GM21717 (cell line): ENCODE data around the gene NIPBL.
A peak's percentile ranks its signal among the peaks of the same experiment; 100 is the strongest.
"Not testable (repeated sequence)": the region's sequence is repeated elsewhere in the genome, so short reads cannot be mapped to it uniquely, and the experiment has no call there.

Source experiments
- ATAC-seq: cut with Tn5 transposase; IDR thresholded peaks from one replicate; pipeline ENCODE4 v1.9.1; 2021; ENCODE audit warnings: mild to moderate bottlenecking, moderate library complexity; ENCODE audit not compliant: unreplicated experiment

The NIPBL gene

DNA sequence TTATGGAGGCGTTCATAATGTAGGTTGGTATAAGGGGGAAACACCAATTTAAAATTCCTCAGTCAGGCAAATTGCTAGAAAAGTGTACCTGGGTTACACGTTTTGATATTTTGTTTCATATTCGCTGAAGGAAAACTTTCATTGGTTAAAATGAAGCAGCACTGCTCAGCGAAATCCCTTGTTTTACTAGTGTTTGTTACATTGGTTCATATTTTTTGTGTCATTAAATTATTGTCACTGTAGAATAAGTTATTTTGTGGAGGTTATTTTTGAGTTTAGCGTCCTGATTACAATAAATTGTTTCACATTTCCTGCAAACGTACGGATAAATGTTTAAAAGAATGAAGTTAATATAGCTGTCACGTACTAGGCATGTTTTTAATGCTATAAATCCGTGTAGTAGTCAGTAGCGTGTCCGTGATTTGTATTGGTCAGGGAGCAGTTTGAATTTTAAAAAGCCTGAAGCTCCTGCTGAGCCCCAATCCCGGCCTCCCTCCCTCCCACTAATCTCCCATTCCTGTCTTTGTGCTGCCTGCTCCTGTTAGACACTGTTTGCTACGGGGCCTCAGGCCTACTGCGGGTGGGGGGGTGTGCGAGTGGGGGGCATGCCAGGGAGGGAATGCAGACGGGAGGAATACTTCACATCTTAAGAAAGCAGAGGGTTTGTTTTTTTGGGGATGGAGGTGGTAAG, 2.0 kb downstream of the NIPBL start:
- ATAC-seq, result no peak

DNA sequence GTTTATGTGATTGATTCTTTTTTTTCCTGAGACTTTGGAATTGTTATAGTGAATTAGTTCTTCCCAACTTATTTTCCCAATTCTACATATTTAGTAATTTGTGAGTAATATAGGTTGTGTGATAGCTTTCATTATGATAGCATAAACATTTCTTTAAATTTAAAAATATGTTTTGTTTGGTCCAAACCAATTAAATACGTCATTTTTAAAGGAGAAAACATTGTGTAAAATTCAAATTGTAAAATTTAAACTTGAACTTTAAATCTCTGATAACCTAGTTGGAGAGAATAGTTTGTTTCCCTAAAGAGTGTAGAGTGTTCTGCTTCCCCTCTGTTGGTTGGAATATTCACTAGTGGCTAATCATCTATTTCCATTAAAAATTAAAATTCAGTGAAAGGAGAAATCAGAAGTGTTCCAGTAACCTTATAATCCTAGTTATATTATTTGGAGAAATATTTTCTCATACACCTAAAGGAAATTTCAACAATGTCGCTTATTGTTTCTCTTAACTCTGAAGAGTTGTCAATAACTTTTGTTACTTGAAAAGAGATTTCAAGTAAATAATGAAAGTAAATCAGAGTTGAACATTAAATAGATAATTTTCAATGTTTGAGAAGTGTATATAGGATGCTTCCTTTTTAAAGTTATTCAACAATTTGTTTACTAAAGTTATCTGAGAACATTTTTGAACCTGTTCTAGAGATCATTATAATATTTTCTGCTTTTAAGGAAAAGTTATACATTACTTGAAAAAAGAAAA, 2.9 kb downstream of the NIPBL start:
- no peak for ATAC-seq

DNA sequence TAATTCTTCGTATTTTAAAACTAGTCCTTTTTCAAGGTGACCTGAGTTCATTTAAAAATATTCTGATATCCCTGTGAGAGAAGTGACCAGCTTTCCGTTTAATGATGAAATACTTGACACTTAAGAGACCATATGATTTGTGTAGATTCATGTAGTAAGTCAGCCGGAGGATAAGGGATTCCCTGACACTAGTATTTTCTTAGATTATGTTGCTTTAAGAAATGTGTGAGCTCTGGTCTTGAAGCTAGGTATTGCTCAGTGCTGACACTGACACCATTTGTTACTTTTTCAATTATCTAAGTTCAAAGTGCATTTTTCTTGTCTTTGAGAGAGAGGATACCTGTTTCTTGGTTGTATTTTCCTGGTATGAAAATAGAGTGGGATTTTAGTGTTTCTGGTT, 4.2 kb downstream of the NIPBL start:
- ATAC-seq, result no peak

DNA sequence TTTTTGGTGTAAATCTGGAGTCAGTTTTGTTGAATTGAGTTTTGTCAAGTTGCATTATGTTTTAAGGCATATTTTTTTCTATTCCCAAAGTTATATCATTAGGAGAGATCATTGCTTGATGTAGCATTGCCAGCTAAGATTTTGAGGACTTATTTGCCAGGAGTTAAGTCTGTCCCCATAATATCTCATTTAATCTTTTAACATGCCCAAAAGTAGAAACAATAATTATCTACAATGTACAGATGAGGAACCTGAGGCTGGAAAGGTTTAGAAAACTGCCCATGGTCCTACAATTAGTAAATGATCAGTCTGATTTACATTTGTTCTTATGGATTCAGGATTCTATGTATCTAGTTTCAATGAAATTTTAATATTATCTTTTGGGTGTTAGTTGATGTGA, 4.7 kb downstream of the NIPBL start:
- no peak for ATAC-seq

DNA sequence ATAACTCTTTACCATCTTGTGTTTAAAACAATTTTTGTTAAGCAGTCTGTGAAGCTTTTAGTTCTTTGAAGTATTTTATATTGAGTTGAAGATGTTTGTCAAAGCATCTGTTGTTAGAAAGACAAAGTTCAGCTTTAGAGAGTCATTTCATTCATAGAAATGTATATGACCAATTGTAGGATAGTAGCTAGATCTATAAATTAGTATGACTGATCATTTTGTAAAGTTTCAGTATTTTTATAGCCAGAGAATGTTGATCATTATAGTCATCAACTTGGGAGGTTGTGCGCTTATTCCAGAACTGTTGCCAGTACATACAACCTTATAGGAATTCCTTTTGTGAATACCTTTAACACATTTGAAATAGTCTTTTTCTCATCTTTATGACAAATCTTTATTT, 5.2 kb downstream of the NIPBL start:
- no peak for ATAC-seq

DNA sequence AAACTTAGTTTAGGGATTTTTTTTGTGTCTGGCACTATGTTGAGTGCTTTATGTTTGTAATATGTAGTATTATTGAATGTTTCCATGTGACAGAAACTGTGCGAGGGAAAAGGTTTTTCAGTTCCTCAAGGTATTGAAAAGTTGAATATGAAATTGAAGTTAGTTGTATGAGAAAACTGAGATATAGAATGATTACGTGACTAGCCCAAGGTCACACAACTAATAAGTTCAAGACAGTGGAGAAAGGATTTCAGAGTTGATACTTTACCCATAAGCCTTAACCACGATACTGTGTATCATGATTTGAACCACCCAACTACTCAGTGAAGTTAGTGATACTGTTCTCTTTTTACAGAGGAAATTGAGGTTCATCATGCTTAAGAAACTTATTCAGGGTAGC, 5.7 kb downstream of the NIPBL start:
- peak; percentile 37 for ATAC-seq

- ATAC-seq, result no peak
Observed at GRCh38 chr5:36883894-36884462, 7.4 kb downstream of the NIPBL start.

GRCh38 chr5:36885149-36885548, 8.6 kb downstream of the NIPBL start:
- ATAC-seq, result no peak

DNA sequence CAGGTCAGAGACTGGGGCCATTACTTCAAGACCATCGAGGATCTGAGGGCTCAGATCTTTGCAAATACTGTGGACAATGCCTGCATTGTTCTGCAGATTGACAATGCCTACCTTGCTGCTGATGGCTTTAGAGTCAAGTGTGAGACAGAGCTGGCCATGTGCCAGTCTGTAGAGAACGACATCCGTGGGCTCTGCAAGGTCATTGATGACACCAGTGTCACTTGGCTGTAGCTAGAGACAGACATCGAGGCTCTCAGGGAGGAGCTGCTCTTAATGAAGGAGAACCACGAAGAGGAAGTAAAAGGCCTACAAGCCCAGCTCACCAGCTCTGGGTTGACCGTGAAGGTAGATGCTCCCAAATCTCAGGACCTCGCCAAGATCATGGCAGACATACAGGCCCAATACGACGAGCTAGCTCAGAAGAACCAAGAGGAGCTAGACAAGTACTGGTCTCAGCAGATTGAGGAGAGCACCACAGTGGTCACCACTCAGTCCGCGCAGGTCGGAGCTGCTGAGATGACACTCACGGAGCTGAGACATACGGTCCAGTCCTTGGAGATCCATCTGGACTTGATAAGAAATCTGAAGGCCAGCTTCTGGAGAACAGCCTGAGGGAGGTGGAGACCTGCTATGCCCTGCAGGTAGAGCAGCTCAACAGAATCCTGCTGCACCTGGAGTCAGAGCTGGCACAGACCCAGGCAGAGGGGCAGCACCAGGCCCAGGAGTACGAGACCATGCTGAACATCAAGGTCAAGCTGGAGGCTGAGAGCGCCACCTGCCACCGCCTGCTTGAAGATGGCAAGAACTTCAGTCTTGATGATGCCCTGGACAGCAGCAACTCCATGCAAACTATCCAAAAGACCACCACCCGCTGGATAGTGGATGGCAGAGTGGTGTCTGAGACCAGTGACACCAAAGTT, 9.3 kb downstream of the NIPBL start:
- no peak for ATAC-seq

DNA sequence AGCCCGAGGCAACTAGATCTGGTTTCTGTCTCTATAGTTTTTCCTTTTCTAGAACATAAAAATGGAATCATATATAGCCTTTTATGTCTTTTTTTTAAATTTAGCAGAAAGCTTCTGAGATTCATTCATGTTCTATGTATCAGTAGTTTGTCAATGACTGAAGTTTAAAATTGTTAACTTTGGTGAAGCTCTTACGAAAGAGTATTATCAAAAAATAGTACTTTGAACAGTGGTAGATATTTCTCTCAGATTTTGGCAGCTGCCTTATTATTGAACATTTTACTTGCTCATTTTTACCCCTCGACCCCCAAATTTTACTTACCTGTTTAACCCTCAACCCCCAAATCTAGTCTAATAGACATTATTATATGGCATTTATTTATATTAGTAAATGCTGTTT, 10.2 kb downstream of the NIPBL start:
- ATAC-seq, result no peak

DNA sequence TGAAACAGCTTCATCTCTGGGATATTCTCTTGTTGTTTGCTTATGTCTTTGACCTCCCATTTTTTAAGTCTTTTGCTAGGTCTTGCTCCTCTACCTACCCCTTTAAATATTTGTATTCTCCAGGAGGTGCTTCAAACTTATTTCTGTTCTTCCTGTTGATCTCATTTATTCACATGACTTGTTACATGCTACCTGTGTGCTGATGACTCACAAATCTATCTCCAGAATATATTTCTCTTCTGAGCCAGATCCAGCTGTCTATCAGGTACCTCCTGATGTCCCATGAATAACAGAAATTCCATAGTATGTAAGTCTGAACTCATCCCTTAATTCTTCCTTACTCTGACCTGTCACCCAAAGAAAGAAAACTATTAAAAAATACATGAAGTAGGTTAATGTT, 11.0 kb downstream of the NIPBL start:
- ATAC-seq, result no peak

DNA sequence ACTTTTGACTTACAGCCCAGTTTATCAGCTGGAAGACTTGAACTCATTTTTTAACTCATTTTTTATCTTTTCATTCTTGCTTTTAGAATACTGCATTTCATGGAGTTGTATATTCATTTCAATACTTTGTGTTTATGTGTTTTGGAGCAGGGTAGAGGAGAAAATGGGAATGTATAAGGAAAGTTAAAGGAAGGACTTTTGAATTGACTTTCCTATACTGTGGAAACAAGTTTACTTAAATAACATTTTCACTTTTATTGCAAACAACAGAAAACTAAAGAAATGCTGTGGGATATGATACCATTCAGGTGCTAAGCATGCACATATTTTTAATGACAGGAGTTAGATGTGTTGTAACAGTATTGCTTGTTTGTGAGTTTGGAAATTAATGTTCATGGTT, 11.7 kb downstream of the NIPBL start:
- ATAC-seq, result no peak

GRCh38 chr5:36889264-36889663, 12.7 kb downstream of the NIPBL start:
- ATAC-seq, result no peak

GRCh38 chr5:36891266-36891665, 14.7 kb downstream of the NIPBL start:
- ATAC-seq, result no peak

- ATAC-seq, result not testable (repeated sequence)
Observed at GRCh38 chr5:36892085-36892830, 15.7 kb downstream of the NIPBL start.

GRCh38 chr5:36894954-36895353, 18.4 kb downstream of the NIPBL start:
- ATAC-seq, result no peak

DNA sequence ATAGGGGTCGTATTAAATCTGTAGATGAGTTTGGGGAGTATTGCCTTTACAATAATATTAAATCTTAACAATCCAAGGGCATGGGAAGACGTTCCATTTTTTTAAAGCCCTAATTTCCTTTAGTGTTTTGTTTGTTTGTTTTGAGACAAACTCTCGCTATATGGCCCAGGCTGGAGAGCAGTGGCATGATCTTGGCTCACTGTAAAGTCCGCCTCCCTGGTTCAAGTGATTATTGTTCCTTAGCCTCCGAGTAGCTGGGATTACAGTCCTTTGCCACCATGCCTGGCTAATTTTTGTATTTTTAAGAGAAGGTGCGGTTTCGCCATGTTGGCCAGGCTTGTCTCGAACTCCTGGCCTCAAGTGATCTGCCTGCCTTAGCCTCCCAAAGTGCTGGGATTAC, 19.9 kb downstream of the NIPBL start:
- ATAC-seq, result no peak

- ATAC-seq, result no peak
Observed at GRCh38 chr5:36897616-36898015, 21.0 kb downstream of the NIPBL start.

- no peak for ATAC-seq
Observed at GRCh38 chr5:36899860-36900259, 23.3 kb downstream of the NIPBL start.

- no peak for ATAC-seq
Observed at GRCh38 chr5:36900283-36900682, 23.7 kb downstream of the NIPBL start.

DNA sequence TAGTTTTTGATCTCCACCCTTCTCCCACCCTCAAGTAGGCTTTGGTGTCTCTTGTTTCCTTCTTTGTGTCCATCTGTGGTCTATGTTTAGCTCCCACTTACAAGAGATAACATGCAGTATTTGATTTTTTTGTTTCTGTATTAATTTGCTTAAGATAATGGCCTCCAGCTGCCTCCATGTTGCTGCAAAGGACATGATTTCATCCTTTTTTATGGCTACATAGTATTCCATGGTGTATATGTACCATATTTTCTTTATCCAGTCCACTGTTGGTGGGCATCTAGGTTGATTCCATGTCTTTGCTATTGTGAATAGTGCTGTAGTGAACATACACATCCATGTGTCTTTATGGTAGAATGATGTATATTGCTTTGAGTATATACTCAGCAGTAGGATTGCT, 24.5 kb downstream of the NIPBL start:
- not testable (repeated sequence) for ATAC-seq
